Effector memory CD4-positive, alpha-beta T cell (primary cell): ENCODE results near the gene TMEM135.
A peak's percentile ranks its signal among the peaks of the same experiment; 100 is the strongest.

Experiments
- DNase-seq, 3 donors: peaks; one replicate each; pipeline ENCODE4 v3.0.0-alpha.2; 2020
- H3K27ac ChIP-seq: 2 replicates; pipeline ENCODE4 v1.7.0; 2013; ENCODE audit warnings: mild to moderate bottlenecking, low read length, moderate library complexity; ENCODE audit not compliant: insufficient read depth, poor library complexity, severe bottlenecking
- H3K27me3 ChIP-seq: replicated peaks from 2 replicates; pipeline ENCODE4 v1.7.0; 2013; ENCODE audit warnings: mild to moderate bottlenecking, low read length; ENCODE audit not compliant: insufficient read depth, control insufficient read depth, poor library complexity, severe bottlenecking
- H3K36me3 ChIP-seq: 2 replicates; pipeline ENCODE4 v1.7.0; 2013; ENCODE audit warnings: mild to moderate bottlenecking, low read length, moderate library complexity; ENCODE audit not compliant: control insufficient read depth, insufficient read depth
- H3K4me1 ChIP-seq: 2 replicates; pipeline ENCODE4 v1.7.0; 2013; ENCODE audit warnings: low read length, mild to moderate bottlenecking; ENCODE audit not compliant: control insufficient read depth, insufficient read depth, poor library complexity, severe bottlenecking
- H3K4me3 ChIP-seq: 2 replicates; pipeline ENCODE4 v1.7.0; 2013; ENCODE audit warnings: low read length, low read depth, mild to moderate bottlenecking; ENCODE audit not compliant: insufficient read depth, poor library complexity, severe bottlenecking
- H3K9me3 ChIP-seq: 2 replicates; pipeline ENCODE4 v1.7.0; 2013; ENCODE audit warnings: mild to moderate bottlenecking, low read length, moderate library complexity; ENCODE audit not compliant: control insufficient read depth

TMEM135 gene

GRCh38 chr11:87339416-87339815 is 301.7 kb downstream of the TMEM135 start:
- no peak overlapping the region for H3K27ac ChIP-seq
- no peaks in the 10 kb centered on the region for H3K4me1 ChIP-seq
- H3K9me3 ChIP-seq: peaks cover 11% of the 10 kb centered on the region
- DNase-seq: no peak
- H3K4me3 ChIP-seq: no peak overlapping the region
- no peaks in the 10 kb centered on the region for H3K27me3 ChIP-seq
- no peaks in the 10 kb centered on the region for H3K36me3 ChIP-seq

GRCh38 chr11:87347441-87347840 is 309.7 kb downstream of the TMEM135 start:
- Histone ChIP-seq H3K4me1 (no peaks in the 10 kb centered on the region), H3K36me3 (no peaks in the 10 kb centered on the region), H3K27ac (no peak overlapping the region), H3K4me3 (no peak overlapping the region), H3K9me3 (no peaks in the 10 kb centered on the region), H3K27me3 (no peaks in the 10 kb centered on the region)
- DNase-seq: no peak

- Histone ChIP-seq H3K27ac (no peak overlapping the region), H3K36me3 (no peaks in the 10 kb centered on the region), H3K27me3 (no peaks in the 10 kb centered on the region), H3K4me3 (no peak overlapping the region), H3K4me1 (no peaks in the 10 kb centered on the region), H3K9me3 (no peaks in the 10 kb centered on the region)
- DNase-seq: no peak
Observed at GRCh38 chr11:87347854-87348253, 310.1 kb downstream of the TMEM135 start.

GRCh38 chr11:87351676-87352075 is 313.9 kb downstream of the TMEM135 start:
- Histone ChIP-seq H3K4me1 (no peaks in the 10 kb centered on the region), H3K36me3 (no peaks in the 10 kb centered on the region), H3K27me3 (no peaks in the 10 kb centered on the region), H3K27ac (no peak overlapping the region), H3K4me3 (no peak overlapping the region), H3K9me3 (no peaks in the 10 kb centered on the region)
- no peak for DNase-seq

- H3K4me1 ChIP-seq: no peaks in the 10 kb centered on the region
- no peaks in the 10 kb centered on the region for H3K36me3 ChIP-seq
- H3K27ac ChIP-seq: no peak overlapping the region
- peak; percentile 41 to 66 (median 46) for DNase-seq
- H3K4me3 ChIP-seq: no peak overlapping the region
- H3K9me3 ChIP-seq: no peaks in the 10 kb centered on the region
- no peaks in the 10 kb centered on the region for H3K27me3 ChIP-seq
Observed at GRCh38 chr11:87352759-87353707, 315.3 kb downstream of the TMEM135 start.

GRCh38 chr11:87353771-87354345 is 316.1 kb downstream of the TMEM135 start:
- Histone ChIP-seq H3K9me3 (no peaks in the 10 kb centered on the region), H3K27ac (no peak overlapping the region), H3K36me3 (no peaks in the 10 kb centered on the region), H3K4me1 (no peaks in the 10 kb centered on the region), H3K4me3 (no peak overlapping the region), H3K27me3 (no peaks in the 10 kb centered on the region)
- no peak for DNase-seq

- no peaks in the 10 kb centered on the region for H3K36me3 ChIP-seq
- DNase-seq: no peak
- H3K9me3 ChIP-seq: no peaks in the 10 kb centered on the region
- no peaks in the 10 kb centered on the region for H3K27me3 ChIP-seq
- H3K27ac ChIP-seq: no peak overlapping the region
- no peaks in the 10 kb centered on the region for H3K4me1 ChIP-seq
- H3K4me3 ChIP-seq: no peak overlapping the region
Observed at GRCh38 chr11:87355596-87355995, 317.9 kb downstream of the TMEM135 start.

GRCh38 chr11:87356428-87356827 is 318.7 kb downstream of the TMEM135 start:
- Histone ChIP-seq H3K27ac (no peak overlapping the region), H3K4me1 (no peaks in the 10 kb centered on the region), H3K27me3 (no peaks in the 10 kb centered on the region)

GRCh38 chr11:87358461-87358860 is 320.7 kb downstream of the TMEM135 start:
- H3K27ac ChIP-seq: no peak overlapping the region
- no peaks in the 10 kb centered on the region for H3K36me3 ChIP-seq
- no peaks in the 10 kb centered on the region for H3K4me1 ChIP-seq
- no peaks in the 10 kb centered on the region for H3K27me3 ChIP-seq
- no peaks in the 10 kb centered on the region for H3K9me3 ChIP-seq
- no peak for DNase-seq
- no peak overlapping the region for H3K4me3 ChIP-seq

More at GRCh38 chr11:87356428-87356827, 318.7 kb downstream of the TMEM135 start:
- no peak for DNase-seq
- Histone ChIP-seq H3K36me3 (no peaks in the 10 kb centered on the region), H3K4me3 (no peak overlapping the region), H3K9me3 (no peaks in the 10 kb centered on the region)

GRCh38 chr11:87359401-87359800 is 321.7 kb downstream of the TMEM135 start:
- H3K4me1 ChIP-seq: no peaks in the 10 kb centered on the region
- H3K36me3 ChIP-seq: no peaks in the 10 kb centered on the region
- no peak overlapping the region for H3K27ac ChIP-seq
- H3K27me3 ChIP-seq: no peaks in the 10 kb centered on the region
- H3K9me3 ChIP-seq: no peaks in the 10 kb centered on the region
- H3K4me3 ChIP-seq: no peak overlapping the region
- DNase-seq: no peak
